ENCODE results near the gene VSIG10L.

VSIG10L gene

GRCh38 chr19:51365211-51365964, 23.4 kb upstream of the VSIG10L start:
- DNase-seq, result no peak

DNA sequence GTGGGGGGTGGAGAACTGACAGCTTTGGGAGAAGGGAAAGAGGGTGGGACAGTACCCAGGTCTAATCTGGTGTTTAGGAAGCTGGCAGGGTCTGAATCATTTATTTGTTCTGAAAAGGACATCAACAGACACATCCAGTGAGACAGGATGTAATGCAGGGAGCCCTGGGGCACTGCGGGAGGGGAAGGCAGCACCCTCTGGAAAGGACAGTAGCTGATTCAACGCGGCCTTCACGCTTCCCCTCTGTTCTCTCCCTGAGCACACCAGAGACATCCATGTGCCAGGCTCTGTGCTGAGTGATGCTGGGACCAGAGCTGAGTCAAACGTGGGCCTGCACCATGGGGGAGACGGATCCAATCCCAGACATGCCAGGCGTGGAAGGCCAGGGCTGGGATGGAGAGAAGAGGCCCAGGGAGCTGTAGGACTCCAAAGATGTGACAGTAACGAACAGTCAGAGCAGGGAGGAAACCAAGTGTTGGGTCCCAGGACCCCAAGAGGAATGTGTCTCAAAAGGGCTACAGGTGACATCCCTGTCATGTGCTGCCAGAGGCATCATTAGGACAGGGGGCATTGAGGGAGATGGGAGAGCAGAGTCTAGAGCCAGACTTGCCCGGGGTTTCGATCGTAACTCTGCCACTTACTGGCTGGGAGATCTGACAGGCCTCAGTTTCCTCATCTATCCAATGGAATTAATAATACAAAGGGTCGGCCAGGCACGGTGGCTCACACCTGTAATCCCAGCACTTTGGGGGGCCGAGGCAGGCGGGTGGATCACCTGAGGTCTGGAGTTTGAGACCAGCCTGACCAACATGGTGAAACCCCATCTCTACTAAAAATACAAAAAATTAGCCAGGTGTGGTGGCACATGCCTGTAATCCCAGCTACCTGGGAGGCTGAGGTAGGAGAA, 22.5 kb upstream of the VSIG10L start:
- DNase-seq, result no peak

- no peak for DNase-seq
Observed at GRCh38 chr19:51361239-51361638, 19.3 kb upstream of the VSIG10L start.

- no peak for DNase-seq
Observed at GRCh38 chr19:51359294-51359693, 17.4 kb upstream of the VSIG10L start.

DNA sequence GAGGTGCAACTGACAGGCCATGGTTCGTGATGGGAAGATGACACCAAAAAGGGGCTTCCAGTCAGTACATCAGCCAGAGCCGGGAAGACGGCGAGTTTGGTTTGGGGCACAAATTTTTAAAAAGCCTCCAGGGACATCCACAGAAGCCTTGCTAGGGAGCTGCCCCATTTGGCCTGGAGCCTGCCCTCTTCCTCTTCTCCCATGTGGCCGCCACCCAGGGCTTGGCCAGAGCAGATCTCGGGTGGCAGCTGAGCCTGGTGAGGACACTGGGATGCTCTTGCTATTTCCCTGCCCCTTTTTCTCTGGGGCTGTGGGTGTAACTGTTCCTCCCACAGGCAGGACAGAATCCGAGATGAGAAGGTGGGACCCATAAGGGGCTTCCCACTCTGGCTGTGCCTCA, 16.0 kb upstream of the VSIG10L start:
- no peak for DNase-seq

DNA sequence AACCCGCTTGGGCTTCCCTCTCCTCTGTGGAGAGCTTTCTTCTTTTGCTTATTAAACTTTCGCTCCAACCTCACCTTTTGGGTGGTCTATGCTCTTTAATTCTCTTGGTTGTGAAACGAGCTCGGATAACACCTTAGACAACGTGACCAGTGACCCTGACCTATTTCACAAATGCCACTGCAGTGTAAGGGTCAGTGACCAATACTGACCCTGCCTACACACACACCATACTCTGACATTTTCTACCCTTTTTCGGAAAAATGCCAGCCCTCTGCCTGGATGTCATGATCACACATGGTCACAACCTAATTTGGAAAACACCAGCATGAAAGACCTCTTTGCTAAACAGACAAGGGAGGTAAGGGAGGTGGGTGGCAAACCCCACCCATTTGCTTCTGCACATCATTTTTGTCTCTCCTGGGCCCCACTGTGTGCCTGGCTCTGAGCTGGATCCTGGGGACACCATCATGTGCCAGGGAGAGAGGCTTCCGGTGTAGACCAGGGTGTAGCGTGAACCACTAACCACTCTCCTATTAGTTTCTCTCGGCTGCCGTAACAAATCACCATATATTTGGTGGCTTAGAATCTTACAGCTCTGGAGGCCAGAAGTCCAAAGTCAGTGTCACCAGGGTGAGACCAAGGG, 14.3 kb upstream of the VSIG10L start:
- no peak for DNase-seq

- DNase-seq, result no peak
Observed at GRCh38 chr19:51354742-51355148, 12.8 kb upstream of the VSIG10L start.

DNA sequence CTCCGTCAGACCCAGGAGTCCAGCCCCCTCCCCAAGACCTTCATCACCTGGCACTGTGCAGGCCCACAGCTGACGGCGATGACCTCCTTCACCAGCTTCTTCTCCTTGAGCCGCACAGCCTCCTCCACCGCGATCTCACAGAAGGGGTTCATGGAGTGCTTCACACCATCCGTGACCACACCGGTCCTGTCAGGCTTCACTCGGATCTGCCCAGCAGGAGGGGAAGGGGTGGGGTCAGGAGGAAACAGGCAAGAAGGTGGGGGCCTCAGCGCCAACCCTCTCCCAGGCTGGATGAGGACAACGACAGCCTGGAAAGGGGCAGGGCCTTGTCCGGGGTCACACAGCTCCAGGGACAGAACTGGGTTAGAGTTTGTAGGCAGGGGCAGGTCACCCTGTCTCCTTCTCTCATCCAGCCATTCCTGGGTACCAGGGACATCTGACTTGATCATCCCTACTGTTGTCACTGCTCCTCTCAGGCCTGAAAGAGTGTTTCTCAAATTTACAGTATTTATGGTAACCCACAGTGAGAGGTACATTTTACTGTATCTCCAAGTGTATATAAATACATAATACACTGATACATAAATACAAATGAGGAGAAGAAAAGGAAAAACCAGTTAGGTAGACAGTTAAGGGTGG, 12.3 kb upstream of the VSIG10L start:
- DNase-seq, result no peak

DNA sequence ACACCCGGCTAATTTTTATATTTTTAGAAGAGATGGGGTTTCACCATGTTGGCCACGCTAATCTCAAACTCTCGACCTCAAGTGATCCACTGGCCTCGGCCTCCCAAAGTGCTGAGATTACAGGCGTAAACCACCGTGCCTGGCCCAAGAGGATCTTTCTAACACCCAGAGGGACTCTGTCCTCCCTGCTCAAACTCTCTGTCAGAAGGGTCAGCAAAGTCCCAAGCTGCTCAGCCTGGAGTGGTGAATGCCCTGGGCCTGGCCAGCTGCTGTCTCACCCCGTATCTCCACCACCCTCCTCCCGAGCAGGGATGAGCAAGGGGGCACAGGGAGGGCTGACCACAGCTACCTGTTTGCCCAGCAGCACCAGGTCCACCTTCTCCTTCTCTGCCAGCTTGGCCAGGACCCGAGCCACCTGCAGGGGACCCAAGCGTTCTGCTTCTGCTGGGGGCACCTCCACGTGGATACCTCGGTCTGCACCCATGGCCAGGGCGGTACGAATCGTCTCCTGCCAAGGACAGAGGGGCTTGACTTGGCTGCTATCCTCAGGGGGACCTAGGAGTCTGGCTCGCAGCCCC, 10.9 kb upstream of the VSIG10L start:
- no peak for DNase-seq

DNA sequence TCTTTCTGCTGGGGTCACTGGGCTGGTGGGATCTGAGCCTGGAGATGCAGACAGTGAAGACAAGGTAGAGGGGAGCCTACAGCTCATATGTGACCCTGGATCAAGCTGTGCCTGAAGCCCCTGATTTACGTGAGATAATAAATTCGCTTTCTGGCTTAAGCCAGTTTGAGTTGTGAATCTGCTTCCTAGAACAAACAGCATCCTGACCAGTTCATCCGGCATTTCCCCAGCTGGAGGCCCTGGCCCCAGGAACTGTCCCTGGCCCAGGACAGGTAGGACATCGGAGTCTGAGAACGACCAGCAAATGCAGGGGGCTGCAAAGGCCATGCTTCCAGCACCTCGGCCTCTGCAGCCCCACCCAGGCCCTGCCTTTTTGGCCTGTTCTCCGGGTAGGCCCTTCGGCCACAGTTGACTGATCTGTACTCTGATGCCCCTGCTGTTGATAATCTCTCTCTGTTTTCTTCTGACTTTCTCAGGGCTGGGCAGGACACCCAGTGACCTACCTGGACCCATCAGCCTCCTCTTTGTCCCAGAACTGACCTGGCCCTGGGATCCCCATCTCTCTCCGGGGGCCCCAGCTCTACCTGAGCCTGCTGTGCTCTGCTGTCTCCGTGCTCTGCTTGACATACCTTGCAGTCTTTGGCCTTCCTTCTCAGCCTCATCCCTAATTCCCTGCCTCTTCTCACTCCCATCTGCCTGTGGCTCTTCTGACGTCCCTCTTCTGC, 9.5 kb upstream of the VSIG10L start:
- DNase-seq, result no peak

DNA sequence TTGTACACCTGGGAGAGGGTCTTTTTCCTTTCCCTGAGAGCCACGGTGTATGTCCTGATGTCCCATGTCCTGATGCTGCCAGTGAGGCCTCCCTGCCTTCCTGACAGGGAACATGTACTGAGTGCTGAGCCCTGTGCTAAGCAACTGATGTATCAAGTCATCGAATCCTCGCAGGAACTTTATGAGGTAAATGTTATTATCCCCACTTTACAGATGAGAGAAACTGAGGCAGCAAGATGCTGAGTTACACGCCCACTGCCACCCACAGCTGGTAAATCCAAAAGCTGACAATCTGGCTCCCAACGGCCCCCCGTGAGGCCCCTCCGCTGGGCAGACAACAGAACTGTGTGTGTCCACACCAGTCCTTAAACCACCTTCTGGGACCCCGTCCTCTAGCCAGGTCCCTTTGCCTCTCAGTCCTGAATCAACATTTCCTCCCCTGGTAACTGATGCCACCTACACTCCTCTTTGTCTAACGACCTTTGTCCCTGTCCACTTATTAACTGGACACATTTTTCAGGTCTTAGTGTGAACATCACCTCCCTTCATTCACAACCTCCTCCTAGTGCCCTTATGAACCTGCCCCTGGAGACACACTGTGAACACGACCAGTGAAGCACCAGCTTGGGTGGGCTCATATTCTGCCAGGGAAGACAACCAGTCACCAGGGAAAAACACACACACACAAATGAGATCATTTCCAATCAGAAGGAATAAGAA, 5.4 kb upstream of the VSIG10L start:
- DNase-seq, result no peak

DNA sequence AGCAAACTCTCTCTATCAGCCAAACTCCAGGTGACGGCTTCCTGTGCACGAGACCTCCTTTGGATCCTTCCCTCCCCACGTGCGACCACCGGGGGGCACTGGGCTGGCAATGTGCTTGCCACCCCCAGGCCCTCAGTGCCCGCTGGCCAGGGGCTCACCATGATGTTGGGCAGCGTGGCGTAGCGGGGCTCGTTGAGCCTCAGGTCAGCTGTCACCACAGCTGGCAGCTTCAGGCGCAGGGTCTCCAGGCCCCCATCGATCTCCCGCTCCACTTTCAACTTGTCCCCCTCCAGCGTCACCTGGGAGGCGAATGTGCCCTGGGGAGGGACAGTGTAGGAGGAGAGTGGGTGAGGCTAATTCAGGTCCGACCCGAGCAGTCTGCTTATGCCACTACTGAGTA, 4.8 kb upstream of the VSIG10L start:
- no peak for DNase-seq

GRCh38 chr19:51345076-51345620, 3.2 kb upstream of the VSIG10L start:
- no peak for DNase-seq

GRCh38 chr19:51342631-51343569, 961 bp upstream of the VSIG10L start:
- no peak for DNase-seq

DNA sequence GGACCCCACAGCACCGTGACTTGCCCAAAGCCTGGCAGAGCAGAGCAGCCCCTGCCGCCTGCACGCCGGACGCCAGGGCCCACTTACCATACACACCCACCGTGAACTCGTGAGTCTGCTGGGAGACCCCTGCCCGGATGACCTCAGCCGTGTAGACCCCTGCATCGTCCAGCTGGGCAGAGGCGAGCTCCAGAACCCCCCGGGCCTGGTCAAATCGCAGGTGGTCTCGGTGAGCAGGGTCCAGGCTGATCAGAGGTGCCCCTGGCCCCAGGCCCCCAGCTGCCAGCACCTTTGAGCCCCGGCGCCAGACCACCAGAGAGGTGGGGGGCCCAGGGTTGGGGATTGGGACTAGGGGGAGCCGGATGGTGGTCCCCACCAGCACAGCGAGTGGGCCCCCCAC, 873 bp downstream of the VSIG10L start:
- no peak for DNase-seq

DNA sequence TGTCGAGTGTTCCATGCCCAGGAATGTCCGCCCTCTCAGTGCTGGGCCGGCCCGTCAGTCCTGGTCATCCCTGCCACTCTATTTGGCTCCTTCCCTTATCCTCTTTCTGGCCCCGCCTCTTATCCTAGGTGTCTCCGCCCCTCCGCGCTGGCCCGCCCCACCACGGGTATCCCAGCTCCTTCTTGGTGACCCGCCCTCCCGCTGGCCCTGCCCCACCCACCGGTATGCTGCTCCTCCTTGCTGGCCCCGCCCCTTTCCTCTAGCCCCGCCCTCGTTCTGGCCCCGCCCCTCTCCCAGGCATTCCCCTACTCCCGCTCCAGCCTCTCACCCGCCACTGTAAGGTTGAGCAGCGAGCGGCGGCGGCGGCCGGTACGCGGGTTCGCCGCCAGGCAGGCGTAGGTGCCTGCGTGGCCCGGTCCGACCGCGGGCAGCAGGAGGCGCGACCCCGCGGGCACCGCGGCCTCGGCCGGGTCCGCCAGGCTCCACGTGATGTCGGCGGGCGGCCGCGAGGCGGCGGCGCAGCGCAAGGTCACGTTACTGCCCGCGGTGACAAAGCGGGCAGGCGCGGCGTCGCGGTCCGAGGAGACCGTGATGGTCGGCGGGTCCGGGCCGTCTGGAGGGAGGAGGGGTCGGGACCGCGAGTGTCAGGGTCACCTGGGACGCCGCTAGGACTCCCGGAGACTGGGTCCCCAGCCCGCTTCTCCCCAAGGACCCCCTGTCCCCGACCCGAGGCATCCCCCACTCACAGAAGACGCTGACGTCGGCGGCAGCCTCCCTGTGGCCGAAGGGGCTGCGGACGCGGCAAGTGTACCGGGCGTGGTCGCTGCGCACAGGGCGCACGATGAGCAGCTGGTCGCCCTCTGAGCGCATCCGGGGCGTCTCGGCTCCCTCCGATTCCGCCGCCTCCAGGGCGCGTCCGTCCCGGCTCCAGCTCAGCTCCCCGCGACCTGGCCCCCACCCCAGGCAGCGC, 2.0 kb downstream of the VSIG10L start:
- DNase-seq, result peak; percentile 90 to 94

DNA sequence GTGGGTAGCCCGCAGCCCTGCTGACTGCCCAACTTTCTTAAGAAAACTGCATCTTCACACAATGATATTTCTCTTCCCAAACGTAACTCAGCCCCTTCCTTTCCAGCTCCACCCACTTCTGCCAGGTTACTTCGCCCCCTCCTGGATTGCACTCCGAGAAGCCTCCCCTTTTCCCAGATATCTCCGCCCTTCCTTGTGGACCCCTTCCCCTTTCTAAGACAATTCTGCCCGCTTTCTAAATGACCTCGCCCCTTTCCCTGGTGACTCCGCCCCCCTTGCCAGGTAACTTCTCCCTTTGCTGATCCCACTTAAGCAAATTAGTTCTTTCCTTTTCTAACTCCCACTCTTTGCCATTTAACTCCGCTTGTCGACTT, 2.6 kb downstream of the VSIG10L start:
- DNase-seq, result peak; percentile 67 to 71

DNA sequence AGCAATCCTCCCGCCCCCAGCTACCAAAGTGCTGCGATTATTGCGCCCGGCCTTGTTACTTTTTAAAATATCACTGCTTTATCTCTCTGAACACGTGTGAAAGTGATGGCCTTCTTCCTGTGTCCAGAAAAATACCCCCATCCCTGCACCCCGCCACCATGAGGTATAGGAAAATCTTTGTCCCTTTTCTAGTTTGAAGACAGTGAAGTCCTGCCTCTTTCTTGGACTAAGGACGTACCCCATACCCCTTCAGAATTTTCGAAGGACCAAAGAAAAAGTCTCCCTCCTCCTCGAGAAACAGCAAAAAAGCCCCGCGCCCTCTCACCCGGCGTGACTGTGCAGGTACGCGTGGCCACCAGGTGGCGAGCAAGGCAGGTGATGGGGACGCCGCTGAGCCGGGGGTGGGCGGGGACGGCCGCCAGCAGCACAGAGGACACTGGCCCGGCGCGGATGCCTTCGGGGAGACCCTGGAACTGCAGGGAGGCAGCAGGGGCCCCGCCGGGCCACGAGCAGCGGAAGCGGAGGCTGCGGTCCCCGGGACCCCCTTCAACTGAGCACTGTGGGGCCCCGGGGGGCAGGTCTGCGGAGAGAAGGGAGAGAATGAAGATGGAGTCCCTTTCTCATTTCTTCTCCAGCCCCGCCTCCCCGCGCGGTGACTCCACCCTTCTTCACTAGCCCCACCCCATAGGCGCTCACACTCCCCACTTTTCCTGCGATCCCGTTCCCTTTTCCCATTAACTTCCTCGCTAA, 3.2 kb downstream of the VSIG10L start:
- peak; percentile 75 to 81 for DNase-seq
